OCI-LY7 (cell line): ENCODE results near the gene MTM1. TPM values are rescaled to one million over a fixed set of nuclear protein-coding genes. Genes with fewer than 3 reads are reported as not detected.

Experiments
- BruUV-seq: library from RNA; stranded (reverse); fragments of 400-500 nt; replicated peaks from 2 replicates; lab custom pipeline; 2021; lab: Mats Ljungman, UMichigan
- CTCF ChIA-PET: fragments of 300-600 bp; sonication (Branson Sonifier 250); formaldehyde crosslinking; loops from one replicate; lab custom pipeline; 2022; ENCODE audit warnings: antibody characterized with exemption; ENCODE audit not compliant: unreplicated experiment; lab: Charles Lee
- POLR2A ChIA-PET: fragments of 300-600 bp; sonication (Branson Sonifier 250); formaldehyde crosslinking; loops from one replicate; lab custom pipeline; 2022; ENCODE audit warnings: antibody characterized with exemption; lab: Charles Lee
- DNase-seq: peaks from one replicate; pipeline ENCODE4 v3.0.0-alpha.2; 2015; ENCODE audit warnings: low spot score
- H2AFZ ChIP-seq: fragments of 200-600 bp; sonication (generic), shearing (Covaris generic); 2 replicates; pipeline ENCODE4 v1.6.1; 2014; ENCODE audit warnings: mild to moderate bottlenecking, antibody characterized with exemption, low read length, moderate library complexity
- H3K27ac ChIP-seq: fragments of 200-600 bp; sonication (generic); 2 replicates; pipeline ENCODE4 v1.5.1; 2014; ENCODE audit warnings: mixed run types, low read depth, mild to moderate bottlenecking, moderate library complexity, low read length, inconsistent platforms; ENCODE audit not compliant: poor library complexity, severe bottlenecking
- H3K36me3 ChIP-seq: fragments of 200-600 bp; sonication (generic); 2 replicates; pipeline ENCODE4 v1.6.1; 2014; ENCODE audit warnings: mild to moderate bottlenecking, antibody characterized with exemption, low read length, moderate library complexity, mixed read lengths; ENCODE audit not compliant: insufficient read depth
- H3K4me1 ChIP-seq: fragments of 200-600 bp; sonication (generic); 2 replicates; pipeline ENCODE4 v1.5.1; 2014; ENCODE audit warnings: mild to moderate bottlenecking, low read length; ENCODE audit not compliant: insufficient read depth, poor library complexity, severe bottlenecking
- H3K4me2 ChIP-seq: fragments of 200-600 bp; sonication (generic); 2 replicates; pipeline ENCODE4 v1.6.1; 2014; ENCODE audit warnings: mild to moderate bottlenecking, low read length
- H3K4me3 ChIP-seq: fragments of 200-600 bp; sonication (generic); 2 replicates; pipeline ENCODE4 v1.5.1; 2014; ENCODE audit warnings: mild to moderate bottlenecking, low read depth, low read length; ENCODE audit not compliant: poor library complexity, severe bottlenecking
- H3K79me2 ChIP-seq: fragments of 200-600 bp; sonication (generic); 2 replicates; pipeline ENCODE4 v1.6.1; 2016; ENCODE audit warnings: low read depth, mild to moderate bottlenecking, low read length, moderate library complexity, mixed read lengths; ENCODE audit not compliant: insufficient read depth
- H3K9me2 ChIP-seq: fragments of 200-600 bp; sonication (generic); 2 replicates; pipeline ENCODE4 v1.6.1; 2016; ENCODE audit warnings: mild to moderate bottlenecking, low read length, mixed read lengths; ENCODE audit not compliant: insufficient read depth
- H3K9me3 ChIP-seq: fragments of 200-600 bp; sonication (generic); 2 replicates; pipeline ENCODE4 v1.6.1; 2014; ENCODE audit warnings: mild to moderate bottlenecking, mixed run types, low read length, mixed read lengths
- H4K20me1 ChIP-seq: fragments of 200-600 bp; sonication (generic); 2 replicates; pipeline ENCODE4 v1.6.1; 2014; ENCODE audit warnings: mild to moderate bottlenecking, antibody characterized with exemption, low read length, moderate library complexity, mixed read lengths; ENCODE audit not compliant: insufficient read depth
- CTCF ChIP-seq: fragments of 200-600 bp; sonication (generic); conservative IDR thresholded peaks from 2 replicates; pipeline ENCODE4 v1.5.1; 2014; ENCODE audit warnings: mild to moderate bottlenecking, antibody characterized with exemption, low read length, moderate library complexity, mixed read lengths
- EZH2phosphoT487 ChIP-seq: fragments of 200-600 bp; sonication (generic); IDR thresholded peaks from 2 replicates; pipeline ENCODE4 v1.6.1; 2018; ENCODE audit warnings: low read depth, borderline replicate concordance, mild to moderate bottlenecking, mixed run types, antibody characterized with exemption, low read length, moderate library complexity, mixed read lengths
- intact Hi-C: fragments of 100-400 bp; cut with micrococcal nuclease; formaldehyde crosslinking; loops from one replicate; pipeline ENCODE4 v1.10.0; 2022; ENCODE audit not compliant: unreplicated experiment
- total RNA-seq, 2 experiments: library from RNA; depleted of rRNA in 1 of 2; stranded (reverse); fragments of >200 nt in 1 of 2; shearing (Covaris generic) in 1 of 2; gene quantifications; 2 replicates each; pipeline ENCODE4 v1.2.3, GENCODE V29; 2014 to 2022

The MTM1 gene
- total RNA-seq, 2 experiments from 2014 or later = 6.0 to 19.7 TPM

DNA sequence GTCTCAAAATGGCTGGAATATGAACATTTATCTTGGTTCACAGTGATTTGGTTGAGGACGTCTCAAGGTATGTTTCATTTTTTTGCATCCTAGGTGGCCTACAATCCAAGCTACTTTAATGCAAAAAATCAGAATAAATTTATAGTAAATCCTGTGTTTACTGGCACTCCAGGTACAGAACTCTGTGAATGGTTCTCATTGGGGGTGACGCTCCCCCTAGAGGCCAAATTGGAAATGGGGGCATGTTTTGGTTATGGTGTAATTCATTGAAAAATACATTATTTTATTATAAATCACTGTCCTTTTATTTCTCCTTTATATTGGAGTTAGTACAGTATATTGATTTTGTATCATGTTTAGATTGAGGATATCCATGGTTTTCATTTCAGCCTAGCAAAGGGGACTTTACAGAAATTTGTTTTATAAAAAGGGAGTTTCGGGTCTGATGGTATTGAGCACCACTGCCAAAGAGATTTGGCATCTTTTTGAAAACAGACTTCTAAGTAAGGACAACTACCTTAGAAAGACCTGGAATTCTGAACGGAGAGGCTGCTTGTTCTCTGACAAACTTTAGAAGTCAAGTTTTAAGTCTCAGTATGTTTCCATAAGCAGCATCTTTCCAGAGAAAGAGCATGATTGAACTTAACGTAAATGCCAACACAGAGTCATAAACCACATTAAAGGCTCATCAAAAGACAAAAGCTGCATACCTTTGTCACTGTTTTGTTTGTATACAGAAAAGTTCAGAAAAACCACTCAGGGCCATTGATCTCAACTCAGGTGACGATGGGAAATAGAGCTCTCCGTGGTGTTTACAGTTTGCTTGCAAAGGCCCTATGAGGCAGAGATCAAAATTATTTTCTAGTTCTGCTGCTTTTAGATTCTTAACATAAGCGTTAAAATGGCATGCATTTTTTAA lies 19.4 kb downstream of the MTM1 start:
- ChIA-PET POLR2A (no interaction called here), CTCF (no interaction called here)
- peak; percentile 28 for DNase-seq
- Histone ChIP-seq H4K20me1 (no peaks in the 10 kb centered on the region), H3K4me2 (no peak overlapping the region), H3K79me2 (no peaks in the 10 kb centered on the region), H3K9me3 (no peaks in the 10 kb centered on the region), H3K36me3 (no peaks in the 10 kb centered on the region), H3K4me3 (no peak overlapping the region), H3K9me2 (no peaks in the 10 kb centered on the region), H2AFZ (no peak overlapping the region), H3K4me1 (no peaks in the 10 kb centered on the region), H3K27ac (no peak overlapping the region)
- peak; percentile 87 for TF ChIP-seq CTCF
- no peak for TF ChIP-seq EZH2phosphoT487
- intact Hi-C loops = no loop called here
- no TSS peak for BruUV-seq

DNA sequence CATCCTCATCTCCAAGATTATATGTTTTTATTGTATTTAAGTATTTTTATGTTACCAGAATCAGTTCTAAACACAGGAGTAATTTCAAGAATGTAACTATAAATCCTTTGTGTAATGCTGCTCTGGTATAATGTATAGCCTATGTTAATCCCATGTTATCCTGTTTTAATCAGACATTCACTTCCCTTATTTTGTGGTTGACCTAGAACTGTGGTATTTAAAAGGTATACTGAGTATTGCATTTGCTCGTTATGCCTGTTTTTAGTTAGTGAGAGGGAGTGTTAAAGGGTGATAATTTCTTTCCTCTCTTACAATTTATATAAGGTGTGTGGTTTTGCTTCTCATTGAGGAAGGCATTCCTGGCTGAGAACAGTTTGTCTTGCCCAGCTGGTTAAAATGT lies 26.2 kb downstream of the MTM1 start:
- intact Hi-C loops = no loop called here
- no peaks in the 10 kb centered on the region for H3K9me3 ChIP-seq
- no peaks in the 10 kb centered on the region for H3K9me2 ChIP-seq
- H3K4me1 ChIP-seq = no peaks in the 10 kb centered on the region
- no peaks in the 10 kb centered on the region for H4K20me1 ChIP-seq
- ChIA-PET CTCF (no interaction called here), POLR2A (interaction anchor here (0.7 kb wide), 1 partner anchor 75 kb away, joined by 3 read pairs; no protein-coding TSS in a partner anchor)
- H3K79me2 ChIP-seq = no peaks in the 10 kb centered on the region
- H3K4me2 ChIP-seq = no peak overlapping the region
- H3K36me3 ChIP-seq = no peaks in the 10 kb centered on the region
- no peak overlapping the region for H3K4me3 ChIP-seq
- no peak overlapping the region for H3K27ac ChIP-seq
- DNase-seq = no peak
- TF ChIP-seq CTCF = no peak
- TF ChIP-seq EZH2phosphoT487 = no peak
- no peak overlapping the region for H2AFZ ChIP-seq
- BruUV-seq = no TSS peak

- Histone ChIP-seq H3K27ac (no peak overlapping the region), H3K9me2 (no peaks in the 10 kb centered on the region), H3K4me3 (no peak overlapping the region), H3K4me2 (no peak overlapping the region), H3K36me3 (no peaks in the 10 kb centered on the region), H3K4me1 (no peaks in the 10 kb centered on the region), H3K79me2 (no peaks in the 10 kb centered on the region), H4K20me1 (no peaks in the 10 kb centered on the region), H2AFZ (no peak overlapping the region), H3K9me3 (no peaks in the 10 kb centered on the region)
- TF ChIP-seq CTCF (no peak), EZH2phosphoT487 (no peak)
- intact Hi-C loops = no loop called here
- no peak for DNase-seq
- BruUV-seq = no TSS peak
- CTCF ChIA-PET = no interaction called here
- POLR2A ChIA-PET = interaction anchor here (1.6 kb wide), 1 partner anchor 10 kb away, joined by 3 read pairs; no protein-coding TSS in a partner anchor
Measured at GRCh38 chrX:150599226-150599625, 30.8 kb downstream of the MTM1 start.
